Neural cell (in vitro differentiated cells): ENCODE results near the gene PRR33.

Experiments used
- EP300 ChIP-seq: fragments of 450-650 bp; conservative IDR thresholded peaks from 2 replicates; pipeline ENCODE4 v1.6.1; 2014; ENCODE audit warnings: antibody characterized with exemption, mild to moderate bottlenecking, moderate library complexity; ENCODE audit not compliant: poor library complexity, severe bottlenecking
- POLR2AphosphoS5 ChIP-seq: IDR thresholded peaks from 2 replicates; pipeline ENCODE4 v1.6.1; 2012
- RAD21 ChIP-seq: fragments of 450-650 bp; conservative IDR thresholded peaks from 2 replicates; pipeline ENCODE4 v1.6.1; 2014; ENCODE audit warnings: antibody characterized with exemption, mild to moderate bottlenecking, moderate library complexity
- REST ChIP-seq: IDR thresholded peaks from 2 replicates; pipeline ENCODE4 v1.6.1; 2012; ENCODE audit warnings: borderline replicate concordance
- TF ChIP-seq, protein P1 (sequence below): fragments of 450-650 bp; IDR thresholded peaks from 2 replicates; pipeline ENCODE4 v1.5.1; 2014; ENCODE audit warnings: antibody characterized with exemption, mild to moderate bottlenecking, moderate library complexity; ENCODE audit not compliant: poor library complexity, severe bottlenecking

DNA sequence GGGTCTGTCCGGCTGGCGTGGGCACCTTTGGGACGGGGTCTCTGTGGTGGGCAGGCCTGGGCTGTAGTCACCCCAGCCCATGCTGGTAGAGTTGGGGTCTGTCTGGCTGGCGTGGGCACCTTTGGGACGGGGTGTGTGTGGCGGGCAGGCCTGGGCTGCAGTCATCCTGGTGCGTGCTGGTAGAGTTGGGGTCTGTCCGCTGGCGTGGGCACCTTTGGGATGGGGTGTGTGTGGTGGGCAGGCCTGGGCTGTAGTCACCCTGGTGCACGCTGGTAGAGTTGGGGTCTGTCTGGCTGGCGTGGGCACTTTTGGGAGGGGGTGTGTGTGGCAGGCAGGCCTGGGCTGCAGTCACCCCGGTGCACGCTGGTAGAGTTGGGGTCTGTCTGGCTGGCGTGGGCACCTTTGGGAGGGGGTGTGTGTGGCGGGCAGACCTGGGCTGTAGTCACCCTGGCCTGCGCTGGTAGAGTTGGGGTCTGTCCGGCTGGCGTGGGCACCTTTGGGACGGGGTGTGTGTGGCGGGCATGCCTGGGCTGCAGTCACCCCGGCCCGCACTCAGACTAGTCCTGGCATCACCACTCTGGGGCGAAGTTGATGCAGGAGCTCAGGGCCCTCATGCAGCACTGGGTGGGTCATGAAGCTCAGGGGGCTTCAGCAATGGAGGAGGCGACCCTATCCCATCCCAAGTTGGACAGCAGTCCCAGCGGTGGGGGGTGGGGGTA, 19.3 kb downstream of the PRR33 start:
- TF ChIP-seq, protein P1, sequence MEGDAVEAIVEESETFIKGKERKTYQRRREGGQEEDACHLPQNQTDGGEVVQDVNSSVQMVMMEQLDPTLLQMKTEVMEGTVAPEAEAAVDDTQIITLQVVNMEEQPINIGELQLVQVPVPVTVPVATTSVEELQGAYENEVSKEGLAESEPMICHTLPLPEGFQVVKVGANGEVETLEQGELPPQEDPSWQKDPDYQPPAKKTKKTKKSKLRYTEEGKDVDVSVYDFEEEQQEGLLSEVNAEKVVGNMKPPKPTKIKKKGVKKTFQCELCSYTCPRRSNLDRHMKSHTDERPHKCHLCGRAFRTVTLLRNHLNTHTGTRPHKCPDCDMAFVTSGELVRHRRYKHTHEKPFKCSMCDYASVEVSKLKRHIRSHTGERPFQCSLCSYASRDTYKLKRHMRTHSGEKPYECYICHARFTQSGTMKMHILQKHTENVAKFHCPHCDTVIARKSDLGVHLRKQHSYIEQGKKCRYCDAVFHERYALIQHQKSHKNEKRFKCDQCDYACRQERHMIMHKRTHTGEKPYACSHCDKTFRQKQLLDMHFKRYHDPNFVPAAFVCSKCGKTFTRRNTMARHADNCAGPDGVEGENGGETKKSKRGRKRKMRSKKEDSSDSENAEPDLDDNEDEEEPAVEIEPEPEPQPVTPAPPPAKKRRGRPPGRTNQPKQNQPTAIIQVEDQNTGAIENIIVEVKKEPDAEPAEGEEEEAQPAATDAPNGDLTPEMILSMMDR, result no peak
- no peak for TF ChIP-seq POLR2AphosphoS5
- TF ChIP-seq RAD21, result no peak
- no peak for TF ChIP-seq EP300
- TF ChIP-seq REST, result no peak
